Stimulated activated CD4-positive, alpha-beta T cell treated with anti-CD3 and anti-CD28 coated beads, Interleukin-12 subunit alpha, Interleukin-12 subunit beta, amount 100 ng/mL, for 48 hours (primary cell): Measurements from ENCODE around the gene ZPBP2.

Experiments
- DNase-seq, 3 donors: peaks; one replicate each; pipeline ENCODE4 v3.0.0-alpha.2; 2020; ENCODE audit warnings: low read depth in 2 of 3, low spot score in 1 of 3

ZPBP2 gene

DNA sequence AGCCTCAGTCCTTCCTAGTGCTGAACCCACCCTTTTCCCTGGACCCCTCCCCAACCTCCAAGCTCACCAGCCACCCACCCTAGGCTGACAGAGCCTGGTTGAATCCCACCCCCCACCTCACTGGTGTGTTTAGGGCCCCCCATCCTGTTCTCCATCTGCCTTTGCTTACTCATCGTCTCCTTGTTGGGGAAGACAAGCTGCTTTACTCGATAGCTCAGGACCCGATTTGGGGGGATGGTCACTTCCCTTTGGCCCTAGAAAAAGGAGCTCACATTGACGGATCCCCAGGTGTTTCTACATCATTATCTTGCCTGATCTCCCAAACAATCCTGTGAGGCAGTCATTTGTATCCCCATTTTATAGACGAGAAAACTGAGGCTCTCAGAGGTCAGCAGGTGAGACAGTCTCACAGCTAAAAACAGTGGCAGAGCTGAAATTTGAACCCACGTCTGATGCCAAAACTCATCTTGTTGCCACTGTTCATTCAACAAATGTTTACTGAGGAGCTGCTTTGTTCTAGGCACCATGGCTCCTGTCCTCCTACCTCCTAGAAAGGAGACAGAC, 40.9 kb downstream of the ZPBP2 start:
- no peak for DNase-seq

DNA sequence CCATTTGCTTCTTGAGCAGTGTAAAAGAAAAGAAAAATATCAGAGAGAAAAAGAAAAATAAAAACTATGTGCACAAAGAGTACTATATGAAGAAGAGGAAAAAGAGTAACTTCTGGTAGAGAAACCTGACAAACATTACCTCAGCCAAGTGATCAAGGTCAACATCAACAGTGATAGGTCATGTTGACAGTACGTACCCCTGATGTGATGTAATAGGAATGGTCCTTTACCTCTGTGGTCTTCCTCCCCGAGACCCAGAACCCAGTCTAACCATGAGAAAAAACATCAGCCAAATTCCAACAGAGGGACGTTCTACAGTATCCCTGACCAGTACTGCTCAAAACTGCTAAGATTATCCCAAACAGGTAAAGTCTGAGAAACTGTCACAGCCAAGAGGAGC, 46.0 kb downstream of the ZPBP2 start:
- DNase-seq, result no peak

DNA sequence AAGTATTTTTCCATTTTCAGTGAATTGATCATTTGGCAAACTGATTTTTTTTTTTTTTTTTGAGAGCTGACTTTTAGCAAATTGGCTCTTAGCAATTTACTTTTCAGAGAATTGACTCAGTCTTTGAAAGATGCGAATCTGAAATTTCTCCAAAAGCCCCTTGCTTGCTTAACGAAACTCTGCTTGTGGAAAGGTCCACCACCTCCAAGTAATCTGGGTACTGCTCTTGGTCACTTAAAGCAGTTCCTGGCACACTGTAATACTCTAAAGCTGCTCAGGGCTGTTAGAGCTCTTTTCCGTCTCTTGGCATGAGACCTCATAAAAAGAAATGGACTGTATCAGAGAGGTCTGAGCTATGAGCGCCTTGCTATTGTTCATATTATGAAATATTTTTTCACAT, 47.6 kb downstream of the ZPBP2 start:
- DNase-seq, result no peak

- DNase-seq, result no peak
Observed at GRCh38 chr17:39916918-39917317, 48.9 kb downstream of the ZPBP2 start.

DNA sequence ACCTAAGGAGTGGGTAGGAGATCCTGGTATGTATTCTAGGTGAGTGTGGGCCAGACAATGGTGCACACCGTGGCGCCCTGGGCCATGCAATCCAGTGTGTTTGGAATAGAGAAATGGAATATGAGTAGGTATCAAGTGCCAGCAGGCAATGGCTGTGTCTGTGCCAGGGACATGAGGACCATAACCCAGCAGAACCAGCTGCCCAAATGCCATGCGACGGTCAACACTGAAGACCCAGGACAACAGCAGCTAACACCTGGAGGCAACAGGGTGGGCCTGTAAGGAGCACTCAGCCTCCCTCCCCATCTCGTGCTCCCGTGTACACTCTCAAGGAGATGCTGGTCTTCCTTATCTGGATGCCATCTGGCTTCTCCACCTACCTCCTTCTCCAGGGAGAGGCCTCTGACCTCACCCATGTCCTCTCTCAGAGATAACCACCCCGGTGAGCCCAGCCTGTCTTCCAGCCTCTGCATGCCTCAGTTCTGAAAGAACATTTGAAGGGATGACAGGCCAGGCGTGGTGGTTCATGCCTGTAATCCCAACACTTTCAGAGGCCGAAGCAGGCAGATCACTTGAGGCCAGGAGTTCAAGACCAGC, 51.2 kb downstream of the ZPBP2 start:
- DNase-seq, result no peak

DNA sequence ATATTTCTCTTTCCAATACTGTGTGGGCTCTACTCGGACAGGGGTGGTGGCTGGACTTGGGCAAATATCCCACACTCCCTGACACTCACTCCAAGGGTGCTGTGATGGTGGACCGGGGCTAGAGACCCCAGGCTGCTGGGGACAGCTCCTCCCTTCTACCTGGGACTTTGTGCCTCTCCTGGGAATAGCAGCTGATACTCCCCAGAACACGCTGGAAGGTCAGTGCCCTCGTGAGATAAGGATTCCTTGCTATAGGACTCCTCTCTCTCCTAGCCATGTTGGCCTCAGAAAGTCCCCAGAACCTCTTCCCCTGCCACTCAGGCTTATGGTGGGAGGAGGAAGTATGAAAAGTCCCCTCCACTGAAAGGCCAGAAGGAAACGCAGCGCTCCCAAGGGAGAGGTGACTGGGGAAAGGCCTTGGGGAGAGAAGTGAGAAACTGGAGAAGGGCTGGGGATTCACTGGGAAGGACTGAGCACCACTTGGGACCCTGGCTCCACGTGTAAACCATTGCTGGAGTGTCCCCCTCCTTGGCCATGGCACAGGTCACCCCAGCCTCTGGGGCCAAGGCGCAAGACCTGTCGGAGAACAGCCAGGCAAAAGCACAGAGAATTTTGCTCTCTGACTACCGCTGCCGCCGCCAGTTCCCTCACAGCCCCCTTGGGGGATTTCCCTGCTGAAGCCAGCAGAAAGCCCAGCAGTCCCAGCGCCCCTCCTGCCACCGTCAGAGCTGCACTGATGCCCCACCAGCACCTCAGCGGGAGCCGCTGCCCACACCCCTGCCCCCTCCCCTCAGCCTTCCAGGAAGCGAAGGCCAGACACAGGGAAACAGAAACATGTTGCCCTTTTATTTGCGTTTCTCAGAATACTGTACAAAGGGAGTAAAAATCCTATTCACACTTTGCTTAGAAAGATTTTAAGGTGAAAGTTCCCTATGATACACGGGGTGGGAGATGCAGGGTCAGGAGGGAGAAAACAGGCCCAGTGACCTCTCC, 52.5 kb downstream of the ZPBP2 start:
- peak in 2 of 3 donors; percentile 47 to 50 for DNase-seq

GRCh38 chr17:39921323-39921722, 53.3 kb downstream of the ZPBP2 start:
- no peak for DNase-seq

GRCh38 chr17:39922006-39922405, 54.0 kb downstream of the ZPBP2 start:
- no peak for DNase-seq

DNA sequence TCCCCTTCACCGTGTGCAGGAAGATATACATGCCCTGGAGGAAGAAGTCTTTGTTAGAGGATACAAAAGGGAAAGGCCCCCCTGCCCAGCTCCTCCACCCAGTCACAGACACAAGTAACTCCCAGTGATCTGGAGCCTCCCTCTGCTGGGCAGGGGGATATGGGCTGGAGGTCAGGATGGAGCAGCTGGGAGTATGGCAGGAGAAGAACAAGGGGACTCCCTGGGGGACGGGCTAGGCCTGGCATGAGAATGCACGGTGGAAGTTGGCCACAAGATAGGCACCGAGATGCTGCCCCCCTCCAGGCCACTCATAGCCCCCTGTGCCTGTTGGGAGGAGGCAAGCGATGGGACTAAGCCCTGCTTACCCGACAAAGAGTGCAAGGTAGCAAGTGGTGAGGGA, 55.2 kb downstream of the ZPBP2 start:
- no peak for DNase-seq

- no peak for DNase-seq
Observed at GRCh38 chr17:39923836-39924690, 56.1 kb downstream of the ZPBP2 start.

GRCh38 chr17:39924691-39925055, 56.7 kb downstream of the ZPBP2 start:
- DNase-seq, result no peak

DNA sequence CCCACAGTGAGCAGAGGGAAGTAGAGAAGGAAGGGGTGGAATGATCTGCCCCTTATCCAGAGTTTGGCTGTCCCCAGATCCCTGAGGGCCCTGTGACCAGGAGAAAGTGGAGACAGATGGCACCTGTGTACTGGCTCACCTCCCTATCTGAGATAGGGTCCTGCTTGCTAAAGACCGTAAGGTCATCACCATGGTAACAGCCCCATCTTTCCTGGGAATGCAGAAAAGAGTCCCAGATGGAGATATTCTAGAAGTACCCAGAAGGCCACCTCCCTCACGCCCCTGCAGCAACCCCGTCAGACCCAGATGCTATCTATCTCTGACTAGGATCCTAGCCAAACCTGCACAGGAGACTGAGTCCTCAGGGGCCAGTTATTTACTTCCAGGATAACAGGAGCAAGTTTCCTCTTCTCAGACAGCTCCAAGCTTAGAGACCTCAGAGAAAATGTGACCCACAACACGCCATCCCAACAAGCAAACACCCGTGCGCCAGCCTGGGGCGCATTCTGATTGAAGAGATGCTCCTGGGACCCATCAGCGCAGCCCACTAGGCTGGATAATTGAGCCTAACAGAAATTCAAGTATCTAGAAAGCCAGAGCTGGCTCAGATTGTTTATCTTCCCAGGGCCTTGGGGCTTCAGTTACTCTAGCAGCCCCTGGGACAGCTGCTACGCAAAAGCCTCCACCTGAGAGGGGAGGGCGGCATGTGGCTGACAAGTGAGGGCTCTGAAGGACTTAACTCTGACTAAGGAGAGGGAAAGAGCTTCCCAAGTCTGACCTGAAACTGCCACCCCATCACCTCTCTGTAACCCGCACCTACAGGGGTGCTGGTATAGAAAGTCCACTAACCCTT, 57.5 kb downstream of the ZPBP2 start:
- DNase-seq, result no peak

DNA sequence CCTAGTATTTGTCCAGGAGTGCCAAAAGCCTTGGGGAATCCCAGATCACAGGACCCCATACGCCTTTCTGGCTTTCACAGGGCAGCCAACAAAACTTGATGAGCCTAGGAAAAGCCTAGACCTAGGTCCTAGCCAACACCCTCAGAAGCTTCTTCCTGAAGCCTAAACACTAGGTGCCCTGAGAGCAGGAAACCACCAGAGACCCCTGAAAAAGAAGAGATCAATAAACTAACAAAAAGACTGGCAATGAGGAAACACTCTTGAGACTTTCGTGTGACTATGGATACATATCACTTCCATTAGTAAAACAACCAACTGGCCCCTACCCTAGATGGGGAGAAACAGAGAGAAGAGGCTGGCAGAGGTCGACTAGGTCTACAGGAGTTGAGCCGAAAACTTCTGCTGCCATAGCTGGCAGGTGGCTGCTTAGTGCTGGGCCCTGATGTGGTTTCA, 58.2 kb downstream of the ZPBP2 start:
- DNase-seq, result no peak

- peak in 2 of 3 donors; percentile 34 to 49 for DNase-seq
Observed at GRCh38 chr17:39926588-39927100, 58.6 kb downstream of the ZPBP2 start.
